ENCODE data around the gene TNFAIP8L1.

TNFAIP8L1 gene

GRCh38 chr19:4635754-4636116 lies 3.6 kb upstream of the TNFAIP8L1 start:
- TF ChIP-seq, protein P1, sequence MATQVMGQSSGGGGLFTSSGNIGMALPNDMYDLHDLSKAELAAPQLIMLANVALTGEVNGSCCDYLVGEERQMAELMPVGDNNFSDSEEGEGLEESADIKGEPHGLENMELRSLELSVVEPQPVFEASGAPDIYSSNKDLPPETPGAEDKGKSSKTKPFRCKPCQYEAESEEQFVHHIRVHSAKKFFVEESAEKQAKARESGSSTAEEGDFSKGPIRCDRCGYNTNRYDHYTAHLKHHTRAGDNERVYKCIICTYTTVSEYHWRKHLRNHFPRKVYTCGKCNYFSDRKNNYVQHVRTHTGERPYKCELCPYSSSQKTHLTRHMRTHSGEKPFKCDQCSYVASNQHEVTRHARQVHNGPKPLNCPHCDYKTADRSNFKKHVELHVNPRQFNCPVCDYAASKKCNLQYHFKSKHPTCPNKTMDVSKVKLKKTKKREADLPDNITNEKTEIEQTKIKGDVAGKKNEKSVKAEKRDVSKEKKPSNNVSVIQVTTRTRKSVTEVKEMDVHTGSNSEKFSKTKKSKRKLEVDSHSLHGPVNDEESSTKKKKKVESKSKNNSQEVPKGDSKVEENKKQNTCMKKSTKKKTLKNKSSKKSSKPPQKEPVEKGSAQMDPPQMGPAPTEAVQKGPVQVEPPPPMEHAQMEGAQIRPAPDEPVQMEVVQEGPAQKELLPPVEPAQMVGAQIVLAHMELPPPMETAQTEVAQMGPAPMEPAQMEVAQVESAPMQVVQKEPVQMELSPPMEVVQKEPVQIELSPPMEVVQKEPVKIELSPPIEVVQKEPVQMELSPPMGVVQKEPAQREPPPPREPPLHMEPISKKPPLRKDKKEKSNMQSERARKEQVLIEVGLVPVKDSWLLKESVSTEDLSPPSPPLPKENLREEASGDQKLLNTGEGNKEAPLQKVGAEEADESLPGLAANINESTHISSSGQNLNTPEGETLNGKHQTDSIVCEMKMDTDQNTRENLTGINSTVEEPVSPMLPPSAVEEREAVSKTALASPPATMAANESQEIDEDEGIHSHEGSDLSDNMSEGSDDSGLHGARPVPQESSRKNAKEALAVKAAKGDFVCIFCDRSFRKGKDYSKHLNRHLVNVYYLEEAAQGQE (IDR thresholded peaks at IDR 0.05; ENCODE audit: low read depth), result no peak

- TF ChIP-seq, protein P2, sequence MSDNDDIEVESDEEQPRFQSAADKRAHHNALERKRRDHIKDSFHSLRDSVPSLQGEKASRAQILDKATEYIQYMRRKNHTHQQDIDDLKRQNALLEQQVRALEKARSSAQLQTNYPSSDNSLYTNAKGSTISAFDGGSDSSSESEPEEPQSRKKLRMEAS (IDR thresholded peaks at IDR 0.05), result no peak
- TF ChIP-seq EP300 (IDR thresholded peaks at IDR 0.05; ENCODE audit: borderline replicate concordance) (no peak), TAF1 (IDR thresholded peaks at IDR 0.05; ENCODE audit: low read depth) (no peak), CEBPB (IDR thresholded peaks at IDR 0.05) (no peak), YY1 (IDR thresholded peaks at IDR 0.05; ENCODE audit: low read depth) (no peak), FOXM1 (IDR thresholded peaks at IDR 0.05; ENCODE audit: borderline replicate concordance, low read depth) (no peak), RAD21 (IDR thresholded peaks at IDR 0.05; ENCODE audit: low read depth) (peak; percentile 81), NFIC (IDR thresholded peaks at IDR 0.05) (no peak), TEAD4 (IDR thresholded peaks at IDR 0.05) (no peak), CREB1 (IDR thresholded peaks at IDR 0.05; ENCODE audit: low read depth) (no peak), EGR1 (IDR thresholded peaks at IDR 0.05) (no peak), TCF12 (IDR thresholded peaks at IDR 0.05; ENCODE audit: low read depth) (no peak), ZBTB7A (IDR thresholded peaks at IDR 0.05; ENCODE audit: low read depth) (peak; percentile 93)
- TF ChIP-seq, protein P3, sequence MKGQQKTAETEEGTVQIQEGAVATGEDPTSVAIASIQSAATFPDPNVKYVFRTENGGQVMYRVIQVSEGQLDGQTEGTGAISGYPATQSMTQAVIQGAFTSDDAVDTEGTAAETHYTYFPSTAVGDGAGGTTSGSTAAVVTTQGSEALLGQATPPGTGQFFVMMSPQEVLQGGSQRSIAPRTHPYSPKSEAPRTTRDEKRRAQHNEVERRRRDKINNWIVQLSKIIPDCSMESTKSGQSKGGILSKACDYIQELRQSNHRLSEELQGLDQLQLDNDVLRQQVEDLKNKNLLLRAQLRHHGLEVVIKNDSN (IDR thresholded peaks at IDR 0.05), result no peak
- TF ChIP-seq, protein P1 (IDR thresholded peaks at IDR 0.05; ENCODE audit: low read depth), result no peak
These were observed 3.1 kb upstream of the TNFAIP8L1 start for GRCh38 chr19:4636151-4636717.

DNA sequence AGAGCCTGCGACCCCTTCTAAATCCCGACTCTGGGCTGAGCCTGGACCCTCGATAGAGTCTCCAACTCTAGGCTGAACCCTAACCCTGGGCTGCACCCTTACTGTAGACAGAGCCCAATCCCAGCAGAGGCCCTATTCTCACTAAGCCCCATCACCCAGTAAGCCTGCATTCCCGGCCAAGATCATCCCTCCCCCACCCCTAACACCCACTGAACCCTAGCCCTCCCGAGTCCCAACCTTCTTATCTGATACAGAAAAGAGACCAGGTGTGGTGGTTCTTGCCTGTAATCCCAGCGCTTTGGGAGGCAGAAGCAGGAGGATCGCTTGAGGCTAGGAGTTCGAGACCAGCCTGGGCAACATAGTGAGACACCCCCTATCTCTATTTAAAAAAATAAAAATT lies 2.6 kb upstream of the TNFAIP8L1 start:
- TF ChIP-seq TCF12 (IDR thresholded peaks at IDR 0.05; ENCODE audit: low read depth) (no peak), CREB1 (IDR thresholded peaks at IDR 0.05; ENCODE audit: low read depth) (no peak), RAD21 (IDR thresholded peaks at IDR 0.05; ENCODE audit: low read depth) (no peak), TAF1 (IDR thresholded peaks at IDR 0.05; ENCODE audit: low read depth) (no peak), TEAD4 (IDR thresholded peaks at IDR 0.05) (no peak), CEBPB (IDR thresholded peaks at IDR 0.05) (no peak), YY1 (IDR thresholded peaks at IDR 0.05; ENCODE audit: low read depth) (no peak), EGR1 (IDR thresholded peaks at IDR 0.05) (no peak), ZBTB7A (IDR thresholded peaks at IDR 0.05; ENCODE audit: low read depth) (no peak), NFIC (IDR thresholded peaks at IDR 0.05) (no peak), EP300 (IDR thresholded peaks at IDR 0.05; ENCODE audit: borderline replicate concordance) (no peak), FOXM1 (IDR thresholded peaks at IDR 0.05; ENCODE audit: borderline replicate concordance, low read depth) (no peak)
- TF ChIP-seq, protein P2 (IDR thresholded peaks at IDR 0.05), result no peak
- TF ChIP-seq, protein P1 (IDR thresholded peaks at IDR 0.05; ENCODE audit: low read depth), result no peak
- TF ChIP-seq, protein P3 (IDR thresholded peaks at IDR 0.05), result no peak

DNA sequence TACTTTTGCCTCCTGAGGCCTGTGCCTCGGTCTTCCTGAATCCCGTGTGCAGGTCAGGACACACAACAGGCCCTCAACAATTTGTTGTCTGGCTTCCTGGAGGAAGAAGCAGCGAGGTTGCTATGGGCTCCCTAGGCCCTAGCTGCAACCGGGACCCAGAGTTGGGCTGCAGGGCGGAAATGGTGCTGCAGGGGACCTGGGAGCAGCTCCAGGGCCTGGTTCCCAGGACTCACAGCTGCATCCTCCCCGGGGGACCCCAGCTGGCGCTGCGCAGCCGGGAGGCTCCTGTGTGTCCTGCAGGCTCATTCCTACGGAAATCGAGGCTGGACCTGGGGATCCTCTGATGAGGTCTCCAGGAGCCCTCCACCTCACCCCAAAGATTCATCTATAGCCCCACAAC lies 999 bp upstream of the TNFAIP8L1 start:
- TF ChIP-seq TEAD4 (IDR thresholded peaks at IDR 0.05) (no peak), TCF12 (IDR thresholded peaks at IDR 0.05; ENCODE audit: low read depth) (no peak), RAD21 (IDR thresholded peaks at IDR 0.05; ENCODE audit: low read depth) (no peak), FOXM1 (IDR thresholded peaks at IDR 0.05; ENCODE audit: borderline replicate concordance, low read depth) (no peak), CEBPB (IDR thresholded peaks at IDR 0.05) (no peak), EP300 (IDR thresholded peaks at IDR 0.05; ENCODE audit: borderline replicate concordance) (no peak)
- TF ChIP-seq, protein P2 (IDR thresholded peaks at IDR 0.05), result no peak

All from Ishikawa (cell line).